Measurements from ENCODE around the gene AKR1B15.

- no peak for TF ChIP-seq POLR2A (IDR thresholded peaks at IDR 0.05)
- no peak for TF ChIP-seq CTCF (IDR thresholded peaks at IDR 0.05)
Measured at GRCh38 chr7:134539380-134540004, 9.4 kb upstream of the AKR1B15 start.

Measured in heart left ventricle (tissue), 13 donors.